Measurements from ENCODE around the gene COQ5.

COQ5 gene

GRCh38 chr12:120453977-120454376 lies 75.0 kb downstream of the COQ5 start:
- no peak for DNase-seq (ENCODE audit: low read depth)

Data from T follicular helper cell (primary cell).